OCI-LY7 (cell line): Measurements from ENCODE around the gene NIPSNAP3A. TPM values are rescaled to one million over a fixed set of nuclear protein-coding genes. Genes with fewer than 3 reads are reported as not detected.

Experiments used
- BruUV-seq: library from RNA; stranded (reverse); fragments of 400-500 nt; replicated peaks from 2 replicates; lab custom pipeline; 2021; lab: Mats Ljungman, UMichigan
- CTCF ChIA-PET: fragments of 300-600 bp; sonication (Branson Sonifier 250); formaldehyde crosslinking; loops from one replicate; lab custom pipeline; 2022; ENCODE audit warnings: antibody characterized with exemption; ENCODE audit not compliant: unreplicated experiment; lab: Charles Lee
- POLR2A ChIA-PET: fragments of 300-600 bp; sonication (Branson Sonifier 250); formaldehyde crosslinking; loops from one replicate; lab custom pipeline; 2022; ENCODE audit warnings: antibody characterized with exemption; lab: Charles Lee
- DNase-seq: peaks from one replicate; pipeline ENCODE4 v3.0.0-alpha.2; 2015; ENCODE audit warnings: low spot score
- H2AFZ ChIP-seq: fragments of 200-600 bp; sonication (generic), shearing (Covaris generic); 2 replicates; pipeline ENCODE4 v1.6.1; 2014; ENCODE audit warnings: mild to moderate bottlenecking, antibody characterized with exemption, low read length, moderate library complexity
- H3K27ac ChIP-seq: fragments of 200-600 bp; sonication (generic); 2 replicates; pipeline ENCODE4 v1.5.1; 2014; ENCODE audit warnings: mixed run types, low read depth, mild to moderate bottlenecking, moderate library complexity, low read length, inconsistent platforms; ENCODE audit not compliant: poor library complexity, severe bottlenecking
- H3K36me3 ChIP-seq: fragments of 200-600 bp; sonication (generic); 2 replicates; pipeline ENCODE4 v1.6.1; 2014; ENCODE audit warnings: mild to moderate bottlenecking, antibody characterized with exemption, low read length, moderate library complexity, mixed read lengths; ENCODE audit not compliant: insufficient read depth
- H3K4me1 ChIP-seq: fragments of 200-600 bp; sonication (generic); 2 replicates; pipeline ENCODE4 v1.5.1; 2014; ENCODE audit warnings: mild to moderate bottlenecking, low read length; ENCODE audit not compliant: insufficient read depth, poor library complexity, severe bottlenecking
- H3K4me2 ChIP-seq: fragments of 200-600 bp; sonication (generic); 2 replicates; pipeline ENCODE4 v1.6.1; 2014; ENCODE audit warnings: mild to moderate bottlenecking, low read length
- H3K4me3 ChIP-seq: fragments of 200-600 bp; sonication (generic); 2 replicates; pipeline ENCODE4 v1.5.1; 2014; ENCODE audit warnings: mild to moderate bottlenecking, low read depth, low read length; ENCODE audit not compliant: poor library complexity, severe bottlenecking
- H3K79me2 ChIP-seq: fragments of 200-600 bp; sonication (generic); 2 replicates; pipeline ENCODE4 v1.6.1; 2016; ENCODE audit warnings: low read depth, mild to moderate bottlenecking, low read length, moderate library complexity, mixed read lengths; ENCODE audit not compliant: insufficient read depth
- H3K9me2 ChIP-seq: fragments of 200-600 bp; sonication (generic); 2 replicates; pipeline ENCODE4 v1.6.1; 2016; ENCODE audit warnings: mild to moderate bottlenecking, low read length, mixed read lengths; ENCODE audit not compliant: insufficient read depth
- H3K9me3 ChIP-seq: fragments of 200-600 bp; sonication (generic); 2 replicates; pipeline ENCODE4 v1.6.1; 2014; ENCODE audit warnings: mild to moderate bottlenecking, mixed run types, low read length, mixed read lengths
- H4K20me1 ChIP-seq: fragments of 200-600 bp; sonication (generic); 2 replicates; pipeline ENCODE4 v1.6.1; 2014; ENCODE audit warnings: mild to moderate bottlenecking, antibody characterized with exemption, low read length, moderate library complexity, mixed read lengths; ENCODE audit not compliant: insufficient read depth
- EZH2phosphoT487 ChIP-seq: fragments of 200-600 bp; sonication (generic); IDR thresholded peaks from 2 replicates; pipeline ENCODE4 v1.6.1; 2018; ENCODE audit warnings: low read depth, borderline replicate concordance, mild to moderate bottlenecking, mixed run types, antibody characterized with exemption, low read length, moderate library complexity, mixed read lengths
- intact Hi-C: fragments of 100-400 bp; cut with micrococcal nuclease; formaldehyde crosslinking; loops from one replicate; pipeline ENCODE4 v1.10.0; 2022; ENCODE audit not compliant: unreplicated experiment
- total RNA-seq, 2 experiments: library from RNA; depleted of rRNA in 1 of 2; stranded (reverse); fragments of >200 nt in 1 of 2; shearing (Covaris generic) in 1 of 2; gene quantifications; 2 replicates each; pipeline ENCODE4 v1.2.3, GENCODE V29; 2014 to 2022
- TF ChIP-seq, protein P1 (sequence below): fragments of 200-600 bp; sonication (generic); conservative IDR thresholded peaks from 2 replicates; pipeline ENCODE4 v1.5.1; 2014; ENCODE audit warnings: mild to moderate bottlenecking, antibody characterized with exemption, low read length, moderate library complexity, mixed read lengths

The NIPSNAP3A gene
- total RNA-seq, 2 experiments from 2014 or later, result 20.2 to 25.2 TPM

DNA sequence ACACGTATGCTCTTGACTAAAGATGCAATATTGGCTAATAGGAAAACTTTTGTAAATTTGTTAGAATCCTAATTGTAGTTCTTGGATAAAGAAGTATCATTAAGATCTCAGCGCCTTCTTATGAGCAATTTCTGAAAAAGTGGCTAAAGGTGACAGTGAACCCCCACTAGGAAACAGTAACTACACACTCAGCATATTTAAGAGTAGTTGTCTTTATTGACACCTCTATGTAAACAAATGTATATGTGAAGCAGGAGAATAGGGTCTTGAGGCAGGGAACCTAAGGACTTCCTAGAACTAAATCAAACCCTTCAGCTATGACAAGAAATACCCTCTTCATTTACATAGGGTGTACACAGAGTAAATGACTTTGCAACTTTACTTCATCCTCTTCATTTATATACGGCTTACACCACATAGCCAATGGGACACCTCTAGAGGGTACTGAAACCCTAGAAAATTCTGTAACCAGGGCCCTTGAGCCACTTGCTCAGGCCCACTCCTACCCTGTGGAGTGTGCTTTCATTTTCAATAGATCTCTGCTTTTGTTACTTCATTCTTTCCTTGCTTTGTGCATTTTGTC, 2.8 kb downstream of the NIPSNAP3A start:
- BruUV-seq, result no TSS peak
- peaks cover 34% of the 10 kb centered on the region; the same call in 1 of the 2 replicates for H3K79me2 ChIP-seq
- POLR2A ChIA-PET, result interaction anchor here (0.7 to 4.3 kb wide), 5 partner anchors 13 to 379 kb away, joined by 3 to 52 read pairs (median 3); no protein-coding TSS in a partner anchor
- CTCF ChIA-PET, result no interaction called here
- no peak overlapping the region for H3K4me3 ChIP-seq
- peaks cover 39% of the 10 kb centered on the region for H3K36me3 ChIP-seq
- peak; percentile 59 for DNase-seq
- no peaks in the 10 kb centered on the region for H4K20me1 ChIP-seq
- peak overlapping the region; percentile 97 for H3K4me2 ChIP-seq
- H3K9me2 ChIP-seq, result no peaks in the 10 kb centered on the region
- intact Hi-C loops, result no loop called here
- peaks cover 39% of the 10 kb centered on the region for H3K4me1 ChIP-seq
- peak overlapping the region; percentile 47 for H2AFZ ChIP-seq
- no peak for TF ChIP-seq EZH2phosphoT487
- TF ChIP-seq, protein P1, sequence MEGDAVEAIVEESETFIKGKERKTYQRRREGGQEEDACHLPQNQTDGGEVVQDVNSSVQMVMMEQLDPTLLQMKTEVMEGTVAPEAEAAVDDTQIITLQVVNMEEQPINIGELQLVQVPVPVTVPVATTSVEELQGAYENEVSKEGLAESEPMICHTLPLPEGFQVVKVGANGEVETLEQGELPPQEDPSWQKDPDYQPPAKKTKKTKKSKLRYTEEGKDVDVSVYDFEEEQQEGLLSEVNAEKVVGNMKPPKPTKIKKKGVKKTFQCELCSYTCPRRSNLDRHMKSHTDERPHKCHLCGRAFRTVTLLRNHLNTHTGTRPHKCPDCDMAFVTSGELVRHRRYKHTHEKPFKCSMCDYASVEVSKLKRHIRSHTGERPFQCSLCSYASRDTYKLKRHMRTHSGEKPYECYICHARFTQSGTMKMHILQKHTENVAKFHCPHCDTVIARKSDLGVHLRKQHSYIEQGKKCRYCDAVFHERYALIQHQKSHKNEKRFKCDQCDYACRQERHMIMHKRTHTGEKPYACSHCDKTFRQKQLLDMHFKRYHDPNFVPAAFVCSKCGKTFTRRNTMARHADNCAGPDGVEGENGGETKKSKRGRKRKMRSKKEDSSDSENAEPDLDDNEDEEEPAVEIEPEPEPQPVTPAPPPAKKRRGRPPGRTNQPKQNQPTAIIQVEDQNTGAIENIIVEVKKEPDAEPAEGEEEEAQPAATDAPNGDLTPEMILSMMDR, result peak; percentile 41; the same call in 1 of the 2 replicates
- H3K27ac ChIP-seq, result no peak overlapping the region
- no peaks in the 10 kb centered on the region for H3K9me3 ChIP-seq

DNA sequence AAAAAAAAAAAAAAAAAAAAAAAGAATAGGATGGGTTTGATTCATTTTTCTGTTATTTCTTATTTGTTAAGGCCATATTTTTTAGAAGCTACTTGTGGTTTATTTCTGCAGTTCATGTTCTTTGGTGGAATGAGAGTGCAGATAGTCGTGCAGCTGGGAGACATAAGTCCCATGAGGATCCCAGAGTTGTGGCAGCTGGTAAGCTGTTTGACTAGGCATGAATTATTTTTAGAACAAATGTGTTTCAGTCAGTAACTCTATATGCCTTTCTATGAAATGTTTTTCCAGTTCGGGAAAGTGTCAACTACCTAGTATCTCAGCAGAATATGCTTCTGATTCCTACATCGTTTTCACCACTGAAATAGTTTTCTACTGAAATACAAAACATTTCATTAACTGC, 11.5 kb downstream of the NIPSNAP3A start:
- 0 out of 2 replicates have a peak, but pooled peaks cover 5% of the 10 kb centered on the region for H3K9me3 ChIP-seq
- CTCF ChIA-PET, result interaction anchor here (0.6 kb wide), 1 partner anchor 908 kb away, joined by 3 read pairs; no protein-coding TSS in a partner anchor
- no peaks in the 10 kb centered on the region for H4K20me1 ChIP-seq
- no peaks in the 10 kb centered on the region for H3K9me2 ChIP-seq
- peaks cover 4% of the 10 kb centered on the region for H3K4me1 ChIP-seq
- DNase-seq, result no peak
- intact Hi-C loops, result no loop called here
- POLR2A ChIA-PET, result interaction anchor here (0.6 to 0.9 kb wide), 3 partner anchors 61 to 375 kb away, joined by 3 to 5 read pairs (median 3); no protein-coding TSS in a partner anchor
- no peak overlapping the region for H3K4me3 ChIP-seq
- TF ChIP-seq, protein P1, result no peak
- no peak for TF ChIP-seq EZH2phosphoT487
- H3K27ac ChIP-seq, result no peak overlapping the region
- H3K79me2 ChIP-seq, result no peaks in the 10 kb centered on the region
- H3K36me3 ChIP-seq, result peaks cover 35% of the 10 kb centered on the region
- H2AFZ ChIP-seq, result no peak overlapping the region
- H3K4me2 ChIP-seq, result no peak overlapping the region
- no TSS peak for BruUV-seq

- TF ChIP-seq, protein P1, result no peak
- no peak for TF ChIP-seq EZH2phosphoT487
- Histone ChIP-seq H4K20me1 (no peaks in the 10 kb centered on the region), H3K27ac (no peak overlapping the region), H3K9me3 (peaks cover 21% of the 10 kb centered on the region; the same call in 1 of the 2 replicates), H3K36me3 (peaks cover 4% of the 10 kb centered on the region), H3K4me3 (peak overlapping the region; percentile 20), H3K9me2 (no peaks in the 10 kb centered on the region), H3K79me2 (no peaks in the 10 kb centered on the region), H3K4me1 (peaks cover 29% of the 10 kb centered on the region), H3K4me2 (peak overlapping the region; percentile 61), H2AFZ (peak overlapping the region; percentile 95)
- ChIA-PET POLR2A (interaction anchor here (0.6 to 1.3 kb wide), 3 partner anchors 10 to 634 kb away, joined by 3 to 7 read pairs (median 3); partner anchors contain the start of gene NIPSNAP3A), CTCF (no interaction called here)
- DNase-seq, result no peak
- intact Hi-C loops, result no loop called here
- no TSS peak for BruUV-seq
Measured at GRCh38 chr9:104765138-104765537, 17.7 kb downstream of the NIPSNAP3A start.
